NCI-H1092 (cell line): ENCODE data around the gene GFRA3.
A peak's percentile ranks its signal among the peaks of the same experiment; 100 is the strongest.

Experiments used
- DNase-seq: peaks from one replicate; lab custom pipeline; 2025; lab: John Stamatoyannopoulos, UW

The GFRA3 gene

DNA sequence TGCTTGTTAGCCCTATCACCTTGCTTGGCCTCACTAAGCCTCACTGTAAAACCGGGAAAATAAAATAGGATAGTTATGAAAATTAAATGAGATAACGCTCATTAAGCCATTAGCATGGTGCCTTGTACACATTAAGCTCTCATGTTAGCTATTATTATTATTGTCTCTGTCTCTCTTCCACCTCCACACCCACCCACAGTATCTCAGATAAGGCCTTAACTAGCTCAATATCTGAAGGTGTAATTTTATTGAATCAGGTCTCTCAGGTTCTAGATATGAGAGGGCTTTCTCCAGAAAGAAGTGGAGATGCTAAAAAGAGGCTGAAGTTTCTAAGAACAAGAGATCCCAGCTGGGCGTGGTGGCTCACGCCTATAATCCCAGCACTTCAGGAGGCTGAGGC, 27.6 kb downstream of the GFRA3 start:
- DNase-seq, result no peak

DNA sequence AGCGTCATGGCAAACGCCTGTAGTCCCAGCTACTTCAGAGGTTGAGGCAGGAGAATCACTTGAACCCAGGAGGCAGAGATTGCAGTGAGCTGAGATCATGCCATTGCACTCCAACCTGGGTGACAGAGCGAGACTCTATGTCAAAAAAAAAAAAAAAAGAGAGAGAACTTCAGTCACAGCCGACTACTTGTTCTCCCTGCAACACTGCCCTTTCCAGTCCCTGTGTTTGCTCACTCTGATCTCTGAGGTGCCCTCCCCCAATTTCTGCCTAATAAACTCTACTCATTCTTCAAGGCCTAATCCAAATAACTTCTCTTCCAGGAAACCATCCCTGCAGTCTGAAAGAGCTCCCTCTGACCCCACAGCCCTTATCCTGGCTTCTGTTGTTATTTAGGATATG, 28.1 kb downstream of the GFRA3 start:
- no peak for DNase-seq

DNA sequence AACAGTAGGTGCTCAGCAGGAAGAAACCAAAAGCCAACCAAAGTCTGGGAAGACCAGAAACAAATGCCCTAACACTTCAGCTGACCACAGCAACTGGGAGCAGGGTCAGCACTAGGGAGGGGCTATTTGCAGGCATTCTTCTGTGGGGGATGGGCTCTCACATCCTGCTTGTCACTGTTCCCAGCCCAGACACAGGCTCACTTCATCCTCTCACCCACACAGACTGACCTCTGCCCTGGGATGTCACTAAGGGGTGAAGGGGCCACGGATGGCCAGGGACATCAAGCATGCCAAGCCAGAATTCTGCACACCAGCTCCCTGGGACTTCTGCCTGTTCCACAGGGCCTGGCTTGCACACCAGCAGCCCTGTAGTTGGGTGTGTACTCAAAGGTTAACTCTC, 28.7 kb downstream of the GFRA3 start:
- DNase-seq, result no peak

DNA sequence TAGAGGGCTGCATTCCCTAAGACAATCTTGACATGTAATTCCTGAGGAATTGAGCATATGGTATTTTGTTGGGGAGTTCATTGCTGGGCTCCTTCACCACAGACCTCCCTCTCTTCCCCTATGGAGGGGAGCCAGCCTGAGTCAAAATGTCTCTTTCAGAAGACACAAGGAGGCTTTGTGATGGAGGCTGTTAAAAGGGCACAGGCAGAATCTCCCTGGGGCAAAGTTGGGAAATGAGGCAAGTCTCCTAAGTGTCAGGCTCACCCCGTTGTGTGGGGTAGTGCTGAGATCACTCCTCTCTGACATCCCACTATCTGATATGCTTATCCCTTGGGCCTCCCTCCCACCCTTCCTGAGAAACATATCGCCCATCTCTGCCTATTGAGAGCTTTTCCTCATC, 30.6 kb downstream of the GFRA3 start:
- no peak for DNase-seq

DNA sequence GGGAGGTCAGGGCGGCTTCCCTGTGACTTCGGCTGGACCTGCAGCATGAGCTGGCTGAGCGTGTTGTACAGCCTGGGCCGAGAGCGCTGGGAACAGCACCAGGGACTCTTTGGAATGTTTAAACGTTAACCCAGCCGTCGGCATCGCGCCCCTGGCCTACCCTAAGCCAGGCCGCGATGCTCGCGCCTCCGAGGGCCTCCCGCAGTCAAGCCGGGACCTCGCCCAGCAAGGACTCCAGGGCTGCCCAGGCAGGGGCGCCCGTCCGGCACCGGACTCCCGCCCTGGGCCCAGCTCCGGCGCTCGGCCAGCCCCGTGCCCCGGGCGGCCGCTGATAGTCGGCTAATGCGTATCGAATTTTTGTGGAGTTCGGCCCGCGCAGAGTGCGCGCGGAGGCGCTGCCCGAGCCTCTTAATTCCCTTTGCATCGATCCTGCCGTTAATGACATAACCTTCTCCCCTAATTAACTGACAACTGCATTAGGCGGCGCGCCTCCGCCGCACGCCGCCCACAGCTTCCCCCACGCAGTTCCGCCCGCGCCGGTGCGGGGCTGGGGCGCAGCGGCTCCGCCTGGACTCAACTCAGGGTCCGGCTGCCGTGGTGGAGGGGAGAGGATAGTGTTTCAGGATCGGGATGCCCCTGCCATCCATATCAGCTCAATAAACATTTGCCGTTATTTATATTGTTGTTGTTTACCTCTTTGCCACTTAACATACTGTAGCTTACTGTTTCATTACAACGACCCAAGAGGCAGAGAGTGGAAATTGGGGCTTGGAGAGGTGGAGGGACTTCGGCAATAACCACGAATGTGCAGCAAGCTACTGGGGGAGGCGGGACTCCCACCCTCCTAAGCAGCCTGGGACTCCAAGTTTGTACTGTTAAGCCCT, 32.5 kb downstream of the GFRA3 start:
- no peak for DNase-seq

DNA sequence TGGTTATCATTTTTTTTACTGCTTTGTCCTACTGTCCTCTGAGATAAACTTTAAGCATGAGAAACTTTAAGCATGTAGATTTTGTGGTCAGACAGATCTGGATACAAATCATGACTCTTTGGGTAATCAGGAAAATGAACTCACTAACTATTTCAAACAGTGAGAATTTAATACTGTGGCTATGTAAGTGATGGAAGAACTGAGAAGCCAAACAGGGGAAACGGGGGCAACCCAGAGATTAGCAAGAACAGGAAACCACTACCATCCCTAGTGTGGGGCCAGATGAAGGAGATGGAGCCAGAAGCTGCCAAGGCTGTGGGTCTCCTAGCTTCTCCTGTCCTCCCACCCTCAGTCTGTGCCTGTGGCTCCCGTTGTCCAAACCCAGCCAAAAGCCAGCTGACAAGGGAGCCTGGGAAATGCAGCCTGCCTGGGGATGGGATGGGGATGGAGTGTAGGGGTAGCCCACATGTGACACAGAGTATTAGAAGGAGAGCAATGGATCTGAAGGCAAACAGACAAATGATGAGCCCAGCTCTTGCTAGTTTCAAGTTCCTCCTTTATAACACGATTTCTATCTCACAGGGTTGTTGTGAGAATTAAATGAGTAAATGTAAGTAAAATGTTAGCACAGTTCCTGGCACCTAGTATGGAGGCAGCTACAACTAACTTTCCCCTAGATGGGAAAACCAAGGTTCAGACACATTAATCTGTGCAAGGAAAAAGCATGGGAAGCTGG, 33.6 kb downstream of the GFRA3 start:
- DNase-seq, result no peak

DNA sequence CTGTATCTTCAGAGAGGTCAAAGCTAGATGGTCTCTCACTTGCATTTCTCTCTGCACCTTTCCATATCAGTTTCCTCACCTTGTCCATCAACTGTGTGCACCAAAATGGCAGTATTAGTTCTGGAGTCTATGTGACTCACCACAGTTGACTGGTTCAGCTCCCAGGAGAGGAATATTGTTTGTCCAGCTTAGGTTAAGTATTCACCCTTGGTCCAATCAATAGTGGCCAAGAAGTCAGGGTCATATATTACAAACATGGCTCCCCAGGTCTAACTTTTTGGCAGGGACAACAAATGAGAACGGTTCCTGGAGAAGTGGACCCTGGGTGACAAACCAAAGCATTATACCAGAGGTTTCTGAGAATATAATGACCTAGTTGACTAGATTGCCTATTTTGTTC, 36.4 kb downstream of the GFRA3 start:
- DNase-seq, result no peak

DNA sequence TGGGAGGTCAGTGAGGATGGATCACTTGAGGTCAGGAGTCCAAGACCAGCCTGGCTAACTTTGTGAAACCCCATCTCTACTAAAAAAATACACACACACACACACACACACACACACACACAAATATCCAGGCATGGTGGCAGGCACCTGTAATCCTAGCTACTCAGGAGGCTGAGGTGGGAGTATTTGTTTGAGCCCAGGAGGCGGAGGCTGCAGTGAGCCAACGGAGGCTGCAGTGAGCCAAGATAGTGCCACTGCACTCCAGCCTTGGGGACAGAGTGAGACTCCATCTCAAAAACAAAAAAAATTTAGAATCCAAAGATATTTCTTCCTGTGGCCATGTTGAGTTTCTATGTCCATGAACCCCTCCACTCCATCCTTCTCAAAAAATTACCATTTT, 39.8 kb downstream of the GFRA3 start:
- no peak for DNase-seq

DNA sequence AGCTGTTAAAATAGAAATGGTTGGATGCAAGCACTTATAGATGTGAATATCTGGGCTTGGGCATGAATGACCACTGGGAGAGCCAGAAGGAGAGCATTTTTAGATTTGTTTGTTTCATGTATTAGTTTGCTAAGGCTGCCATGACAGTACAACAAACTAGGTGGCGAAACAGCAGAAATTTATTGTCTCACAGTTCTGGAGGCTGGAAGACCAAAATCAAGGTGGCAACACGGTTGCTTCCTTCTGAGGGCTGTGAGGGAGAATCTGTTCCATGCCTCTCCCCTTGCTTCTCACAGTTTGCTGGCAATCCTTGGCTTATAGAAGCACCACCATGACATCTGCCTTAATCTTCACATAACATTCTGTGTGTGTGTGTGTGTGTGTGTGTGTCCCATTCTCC, 41.1 kb downstream of the GFRA3 start:
- DNase-seq, result no peak

DNA sequence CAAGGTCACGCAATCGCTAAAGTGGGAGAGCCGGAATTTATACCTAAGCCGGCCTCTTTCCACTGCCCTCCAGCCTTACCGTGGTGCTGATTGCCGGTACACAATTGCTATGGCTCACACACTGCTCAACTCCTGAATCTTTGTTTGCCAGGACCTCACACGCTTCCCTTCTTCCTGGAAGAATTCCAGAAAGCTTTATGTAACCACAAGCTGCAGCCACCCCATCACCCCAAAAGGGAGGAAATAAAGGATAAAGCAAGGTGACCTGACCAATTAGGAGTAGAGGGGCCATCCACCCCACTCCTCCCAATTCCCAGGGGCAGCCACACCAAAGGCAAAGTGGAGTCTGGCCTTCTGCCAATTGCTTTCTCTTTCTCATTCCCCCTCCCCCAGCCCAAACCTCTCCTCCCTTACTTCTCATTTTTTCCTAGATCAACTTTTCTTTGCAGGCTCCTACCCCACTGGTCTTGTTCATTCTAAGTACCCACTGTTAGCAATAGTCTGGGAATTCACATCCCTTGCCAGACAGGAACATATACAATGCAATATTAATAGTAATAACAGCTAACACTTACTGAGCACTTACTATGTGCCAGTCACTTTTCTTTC, 43.3 kb downstream of the GFRA3 start:
- DNase-seq, result no peak

DNA sequence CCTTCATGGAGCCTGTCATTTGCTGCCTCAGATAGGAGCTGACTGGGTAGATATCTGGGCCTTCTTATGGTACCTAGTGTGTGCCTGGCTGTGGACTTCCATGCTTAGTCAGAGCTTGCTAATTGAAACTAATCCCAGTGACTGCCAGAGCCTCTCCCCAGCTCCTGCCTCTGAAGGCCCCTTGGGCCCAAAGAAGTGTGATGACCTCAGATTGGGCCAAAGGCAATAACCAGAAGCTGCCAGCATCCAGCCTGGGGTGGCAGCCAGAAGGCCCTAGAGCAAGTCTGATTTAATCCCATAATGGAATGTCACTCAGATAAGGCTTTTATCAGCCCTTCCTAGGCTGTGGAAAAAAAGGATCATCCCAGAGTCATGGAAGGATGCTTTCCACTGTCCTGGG, 44.2 kb downstream of the GFRA3 start:
- no peak for DNase-seq

DNA sequence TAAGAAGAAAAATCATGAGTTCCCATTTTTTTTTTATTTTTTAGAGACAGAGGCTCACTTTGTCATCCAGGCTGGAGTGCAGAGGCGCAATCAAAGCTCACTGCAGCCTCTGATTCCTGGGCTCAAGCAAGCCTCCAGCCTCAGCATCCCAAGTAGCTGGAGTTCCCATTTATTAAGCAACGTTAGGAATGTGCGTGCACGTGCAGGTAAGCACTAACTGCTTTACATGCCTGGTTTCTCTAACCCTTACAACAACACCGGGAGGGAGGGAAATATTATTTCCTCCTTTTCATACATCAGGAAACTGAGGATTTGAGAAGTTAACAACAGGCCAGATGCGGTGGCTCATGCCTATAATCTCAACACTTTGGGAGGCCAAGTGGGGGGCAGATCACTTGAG, 45.0 kb downstream of the GFRA3 start:
- DNase-seq, result no peak

DNA sequence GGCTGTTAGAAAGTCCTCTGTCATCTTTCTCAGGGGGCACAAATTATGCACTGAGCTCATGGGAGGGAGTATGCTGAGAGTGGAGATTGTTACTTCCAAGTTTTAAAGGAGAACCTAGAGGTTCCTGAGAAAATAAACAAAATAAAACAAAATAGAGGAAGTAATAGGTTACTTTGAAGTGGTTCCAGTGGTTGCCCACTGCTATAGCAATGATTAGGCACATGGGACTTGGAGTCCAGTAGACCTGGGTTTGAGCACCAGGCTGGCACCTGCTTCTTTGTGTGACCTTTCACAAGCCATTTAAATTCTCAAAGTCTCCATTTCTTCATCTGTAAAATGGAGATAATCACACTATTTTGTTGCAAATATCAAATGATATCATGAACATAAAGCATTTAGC, 47.5 kb downstream of the GFRA3 start:
- DNase-seq, result no peak

DNA sequence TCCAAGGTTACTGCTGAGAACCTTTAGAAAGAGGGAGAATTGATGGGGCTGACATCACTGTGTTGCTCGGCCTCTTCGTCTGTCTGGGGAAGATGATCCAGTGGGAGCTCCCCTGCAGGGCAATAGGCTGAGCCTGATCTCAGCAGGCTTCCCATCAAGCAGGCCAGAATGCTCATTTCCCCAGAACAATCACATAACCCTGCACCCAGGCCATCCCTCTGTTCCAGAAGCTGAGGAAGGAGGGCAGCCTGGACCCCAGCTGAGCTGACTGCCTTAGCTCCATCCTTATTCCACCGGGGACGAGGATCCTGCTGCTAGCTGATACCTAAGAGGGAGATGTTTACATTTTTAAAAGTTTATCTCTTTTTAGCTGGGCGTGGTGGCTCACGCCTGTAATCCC, 49.7 kb downstream of the GFRA3 start:
- no peak for DNase-seq

DNA sequence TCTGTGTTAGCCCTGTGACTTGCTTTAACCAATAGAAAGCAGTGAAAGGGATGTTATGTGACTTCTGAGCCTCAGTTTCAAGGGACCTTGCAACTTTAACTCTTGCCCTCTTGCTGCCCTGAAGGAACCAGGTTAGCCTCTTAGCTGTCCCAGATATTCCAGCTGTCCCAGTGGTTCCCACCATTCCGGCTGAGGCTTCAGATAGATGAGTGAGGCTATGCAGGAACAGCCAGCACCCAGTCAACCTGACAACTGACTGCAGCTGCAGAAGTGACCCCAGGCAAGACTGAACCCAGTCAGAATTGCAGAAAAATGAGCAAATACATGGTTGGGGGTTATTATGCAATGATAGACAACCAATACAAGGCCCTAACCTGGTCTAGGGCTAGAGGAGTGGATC, 50.9 kb downstream of the GFRA3 start:
- DNase-seq, result no peak

DNA sequence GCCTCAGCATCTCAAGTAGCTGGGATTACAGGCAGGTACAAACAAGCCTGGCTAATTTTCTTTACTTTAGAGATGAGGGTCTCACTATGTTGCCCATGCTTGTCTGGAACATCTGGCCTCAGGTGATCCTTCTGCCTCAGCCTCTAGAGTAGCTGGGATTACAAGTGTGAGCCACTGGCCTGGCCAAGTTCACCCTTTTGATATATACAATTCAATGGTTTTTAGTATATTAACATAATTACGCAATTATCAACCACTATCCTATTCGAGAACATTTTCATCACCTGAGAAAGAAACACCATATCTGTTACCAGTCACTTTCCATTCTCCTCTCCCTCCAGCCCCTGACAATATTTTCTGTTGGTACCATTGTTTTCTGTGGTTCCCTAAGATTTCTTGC, 57.6 kb downstream of the GFRA3 start:
- no peak for DNase-seq

DNA sequence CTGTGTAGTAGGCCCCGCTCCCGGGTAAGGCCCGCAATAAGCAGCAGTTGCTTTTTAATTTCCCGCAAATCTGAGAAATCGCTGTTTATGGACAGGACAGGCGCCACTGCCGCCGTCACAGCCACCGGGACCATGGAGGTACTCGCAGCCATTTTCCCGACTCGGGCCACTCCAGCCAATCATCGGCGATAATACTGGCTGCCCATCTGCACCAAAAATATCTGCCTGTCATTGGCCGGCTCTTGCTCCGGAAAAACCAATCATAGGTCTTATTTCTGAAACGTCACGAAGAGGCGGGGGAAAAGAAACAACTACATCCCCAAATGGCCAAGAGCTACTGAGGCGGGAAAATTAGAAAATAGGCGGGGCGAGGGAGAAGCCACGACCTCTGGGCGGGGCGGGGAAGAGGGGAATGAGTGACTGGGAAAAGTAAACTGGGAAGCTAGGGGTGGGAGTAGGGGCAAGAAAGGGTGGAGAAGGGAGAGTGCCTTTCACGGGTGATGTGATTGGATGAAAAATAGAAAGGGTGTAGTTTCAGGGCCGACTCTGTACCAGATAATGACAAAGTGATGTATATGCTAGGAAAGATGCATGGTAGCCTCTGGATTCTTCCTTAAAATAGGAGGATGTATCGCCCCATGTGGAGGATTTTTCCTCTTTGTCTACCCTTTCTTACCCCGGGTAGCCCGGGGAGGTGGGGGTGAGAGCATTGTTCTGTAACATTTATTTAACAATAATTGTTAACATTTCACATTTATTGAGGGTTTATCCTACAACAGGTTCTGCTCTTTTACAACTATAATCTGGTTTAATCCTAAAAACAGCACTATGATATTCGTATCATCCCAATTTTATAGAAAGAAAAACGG, 61.0 kb downstream of the GFRA3 start, which contains the start of gene CDC23:
CDC23 (minus strand) TSS at position 163 of the 869 bp plus-strand sequence; CDS start at position 152, 11 bp downstream.
- peak; percentile 92 for DNase-seq

DNA sequence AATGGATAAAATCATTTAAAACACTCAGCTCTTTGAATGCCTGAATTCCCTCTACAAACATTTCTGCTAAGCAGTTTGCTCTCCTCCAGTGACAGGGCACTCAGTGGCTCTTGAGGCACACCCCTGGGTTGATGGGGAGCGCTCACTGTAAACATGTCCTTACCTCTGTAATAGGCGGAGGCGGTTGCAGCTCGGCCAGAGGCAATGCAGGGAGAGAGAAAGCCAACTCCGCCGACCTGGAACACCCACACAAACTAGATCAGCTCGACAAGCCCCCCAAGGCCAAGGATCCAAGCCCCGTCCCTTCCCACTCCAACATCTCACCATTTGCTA, 61.6 kb downstream of the GFRA3 start:
- no peak for DNase-seq

DNA sequence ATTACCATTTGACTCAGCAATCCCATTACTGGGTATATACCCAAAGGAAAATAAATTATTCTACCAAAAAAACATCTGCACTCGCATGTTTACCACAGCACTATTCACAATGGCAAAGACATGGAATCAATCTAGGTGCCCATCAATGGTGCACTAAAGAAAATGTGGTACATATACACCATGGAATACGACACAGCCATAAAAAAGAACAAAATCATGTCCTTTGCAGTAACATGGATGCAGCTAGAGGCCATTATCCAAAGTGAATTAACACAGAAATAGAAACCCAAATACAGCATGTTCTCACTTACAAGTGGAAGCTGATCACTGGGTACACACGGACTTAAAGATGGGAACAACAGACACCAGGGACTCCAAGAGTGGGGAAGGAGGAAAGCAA, 63.4 kb downstream of the GFRA3 start:
- no peak for DNase-seq
